Loucy (cell line): Measurements from ENCODE around the gene ZNF536.

Experiments used
- EZH2phosphoT487 ChIP-seq: fragments of 200-600 bp; IDR thresholded peaks from 2 replicates; pipeline ENCODE4 v1.6.1; 2018; ENCODE audit warnings: antibody characterized with exemption, mild to moderate bottlenecking, moderate library complexity, borderline replicate concordance
- TF ChIP-seq, protein P1 (sequence below): fragments of 200-600 bp; sonication (generic); conservative IDR thresholded peaks from 2 replicates; pipeline ENCODE4 v1.5.1; 2014; ENCODE audit warnings: mild to moderate bottlenecking, antibody characterized with exemption, low read length

DNA sequence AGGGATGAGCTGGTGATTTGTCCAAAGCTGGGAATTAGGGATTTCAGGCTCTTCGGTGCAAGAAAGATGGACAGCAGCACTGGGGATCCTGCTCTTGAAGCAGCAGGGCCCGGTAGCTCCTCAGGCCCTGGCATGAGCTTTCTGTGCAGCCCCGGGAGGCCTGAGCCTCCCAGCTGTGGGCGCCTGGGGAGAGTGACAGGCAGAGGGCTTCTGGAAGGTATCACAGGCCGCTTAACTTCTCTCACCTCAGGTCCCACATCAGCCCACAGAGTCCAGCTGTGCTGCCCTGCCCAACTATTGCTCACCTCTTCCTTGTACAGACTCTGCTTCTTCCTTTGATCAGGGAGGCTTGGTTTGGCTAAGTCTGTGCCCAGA, 14.6 kb upstream of the ZNF536 start:
- TF ChIP-seq, protein P1, sequence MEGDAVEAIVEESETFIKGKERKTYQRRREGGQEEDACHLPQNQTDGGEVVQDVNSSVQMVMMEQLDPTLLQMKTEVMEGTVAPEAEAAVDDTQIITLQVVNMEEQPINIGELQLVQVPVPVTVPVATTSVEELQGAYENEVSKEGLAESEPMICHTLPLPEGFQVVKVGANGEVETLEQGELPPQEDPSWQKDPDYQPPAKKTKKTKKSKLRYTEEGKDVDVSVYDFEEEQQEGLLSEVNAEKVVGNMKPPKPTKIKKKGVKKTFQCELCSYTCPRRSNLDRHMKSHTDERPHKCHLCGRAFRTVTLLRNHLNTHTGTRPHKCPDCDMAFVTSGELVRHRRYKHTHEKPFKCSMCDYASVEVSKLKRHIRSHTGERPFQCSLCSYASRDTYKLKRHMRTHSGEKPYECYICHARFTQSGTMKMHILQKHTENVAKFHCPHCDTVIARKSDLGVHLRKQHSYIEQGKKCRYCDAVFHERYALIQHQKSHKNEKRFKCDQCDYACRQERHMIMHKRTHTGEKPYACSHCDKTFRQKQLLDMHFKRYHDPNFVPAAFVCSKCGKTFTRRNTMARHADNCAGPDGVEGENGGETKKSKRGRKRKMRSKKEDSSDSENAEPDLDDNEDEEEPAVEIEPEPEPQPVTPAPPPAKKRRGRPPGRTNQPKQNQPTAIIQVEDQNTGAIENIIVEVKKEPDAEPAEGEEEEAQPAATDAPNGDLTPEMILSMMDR = no peak
- TF ChIP-seq EZH2phosphoT487 = no peak
